SK-N-SH treated with all-trans-retinoic acid at 6 μM for 48 hours (cell line): Measurements from ENCODE around the gene PLA2G4A.

ENCODE experiments used
- ATAC-seq: fragments of 200-7000 bp; cut with Tn5 transposase; 3 replicates; pipeline ENCODE4 v1.9.1; 2020; ENCODE audit warnings: mild to moderate bottlenecking, moderate library complexity
- ARNTL ChIP-seq: fragments of 450-650 bp; formaldehyde crosslinking; IDR thresholded peaks from 2 replicates; pipeline ENCODE4 v1.5.0; 2020; ENCODE audit warnings: low read depth, mild to moderate bottlenecking, moderate library complexity, borderline replicate concordance
- BACH2 ChIP-seq: fragments of 250-450 bp; sonication (Bioruptor Pico); IDR thresholded peaks from 2 replicates; pipeline ENCODE4 v1.9.0; 2021; ENCODE audit warnings: mild to moderate bottlenecking, borderline replicate concordance
- CREB5 ChIP-seq: fragments of 250-450 bp; sonication (Bioruptor Pico); IDR thresholded peaks from 2 replicates; pipeline ENCODE4 v1.5.1; 2020; ENCODE audit warnings: low read depth, mild to moderate bottlenecking, moderate library complexity
- ESRRG ChIP-seq: fragments of 250-450 bp; sonication (Bioruptor Pico); IDR thresholded peaks from 2 replicates; pipeline ENCODE4 v1.6.1; 2021; ENCODE audit warnings: mild to moderate bottlenecking
- GLIS3 ChIP-seq: fragments of 250-450 bp; sonication (Bioruptor Pico); IDR thresholded peaks from 2 replicates; pipeline ENCODE4 v1.5.0; 2020; ENCODE audit warnings: mild to moderate bottlenecking, moderate library complexity
- ISL1 ChIP-seq: fragments of 250-450 bp; sonication (Bioruptor Pico); IDR thresholded peaks from 2 replicates; pipeline ENCODE4 v2.1.2; 2022; ENCODE audit warnings: mild to moderate bottlenecking, moderate library complexity
- OSR1 ChIP-seq: fragments of 250-450 bp; sonication (Bioruptor Pico); IDR thresholded peaks from 2 replicates; pipeline ENCODE4 v1.8.0; 2022; ENCODE audit warnings: moderate library complexity, mild to moderate bottlenecking, inconsistent platforms
- PATZ1 ChIP-seq: fragments of 250-450 bp; sonication (Bioruptor Pico); IDR thresholded peaks from 2 replicates; pipeline ENCODE4 v1.8.0; 2020; ENCODE audit warnings: mild to moderate bottlenecking, moderate library complexity, borderline replicate concordance
- POU6F1 ChIP-seq: fragments of 250-450 bp; sonication (Bioruptor Pico); IDR thresholded peaks from 2 replicates; pipeline ENCODE4 v1.8.0; 2021; ENCODE audit warnings: low read depth, mild to moderate bottlenecking, moderate library complexity, borderline replicate concordance
- PPARA ChIP-seq: fragments of 250-450 bp; sonication (Bioruptor Pico); IDR thresholded peaks from 2 replicates; pipeline ENCODE4 v1.5.0; 2020; ENCODE audit warnings: mild to moderate bottlenecking, borderline replicate concordance
- RARB ChIP-seq: fragments of 250-450 bp; sonication (Bioruptor Pico); IDR thresholded peaks from 2 replicates; pipeline ENCODE4 v1.8.0; 2021; ENCODE audit warnings: mild to moderate bottlenecking, moderate library complexity
- SNAI2 ChIP-seq: fragments of 250-450 bp; sonication (Bioruptor Pico); IDR thresholded peaks from 2 replicates; pipeline ENCODE4 v1.5.0; 2020; ENCODE audit warnings: mild to moderate bottlenecking, moderate library complexity
- TCF4 ChIP-seq: fragments of 250-450 bp; sonication (Bioruptor Pico); IDR thresholded peaks from 2 replicates; pipeline ENCODE4 v1.8.0; 2021; ENCODE audit warnings: mild to moderate bottlenecking, moderate library complexity, borderline replicate concordance
- TOX ChIP-seq: fragments of 250-450 bp; sonication (Bioruptor Pico); IDR thresholded peaks from 2 replicates; pipeline ENCODE4 v1.8.0; 2021; ENCODE audit warnings: mild to moderate bottlenecking, moderate library complexity, borderline replicate concordance
- TSHZ2 ChIP-seq: fragments of 250-450 bp; sonication (Bioruptor Pico); IDR thresholded peaks from 2 replicates; pipeline ENCODE4 v1.5.0; 2020; ENCODE audit warnings: mild to moderate bottlenecking, moderate library complexity
- ZC3H10 ChIP-seq: fragments of 250-450 bp; sonication (Bioruptor Pico); IDR thresholded peaks from 2 replicates; pipeline ENCODE4 v1.5.1; 2021; ENCODE audit warnings: mild to moderate bottlenecking, moderate library complexity
- ZFP3 ChIP-seq: fragments of 250-450 bp; sonication (Bioruptor Pico); IDR thresholded peaks from 2 replicates; pipeline ENCODE4 v1.5.0; 2020; ENCODE audit warnings: mild to moderate bottlenecking, moderate library complexity
- ZFP30 ChIP-seq: fragments of 450-650 bp; formaldehyde crosslinking; IDR thresholded peaks from 2 replicates; pipeline ENCODE4 v1.5.0; 2022; ENCODE audit warnings: mild to moderate bottlenecking, moderate library complexity
- ZNF565 ChIP-seq: fragments of 450-650 bp; formaldehyde crosslinking; conservative IDR thresholded peaks from 2 replicates; pipeline ENCODE4 v1.5.0; 2020; ENCODE audit warnings: low read depth, mild to moderate bottlenecking, moderate library complexity
- ZNF70 ChIP-seq: fragments of 450-650 bp; formaldehyde crosslinking; IDR thresholded peaks from 2 replicates; pipeline ENCODE4 v1.5.0; 2020; ENCODE audit warnings: mild to moderate bottlenecking, moderate library complexity
- ZNF8 ChIP-seq: fragments of 450-650 bp; formaldehyde crosslinking; IDR thresholded peaks from 2 replicates; pipeline ENCODE4 v1.5.0; 2020; ENCODE audit warnings: mild to moderate bottlenecking, moderate library complexity

The PLA2G4A gene

GRCh38 chr1:186804679-186805078 is 24.1 kb upstream of the PLA2G4A start:
- no peak for TF ChIP-seq ISL1 (CRISPR knock-in tag)
- TF ChIP-seq BACH2: no peak
- TF ChIP-seq OSR1 (CRISPR knock-in tag): no peak
- TF ChIP-seq ARNTL (CRISPR knock-in tag): no peak
- no peak for TF ChIP-seq TSHZ2 (CRISPR knock-in tag)
- TF ChIP-seq ZNF8 (CRISPR knock-in tag): no peak
- no peak for TF ChIP-seq ZFP3 (CRISPR knock-in tag)
- no peak for TF ChIP-seq TCF4 (CRISPR knock-in tag)
- no peak for TF ChIP-seq POU6F1 (CRISPR knock-in tag)
- TF ChIP-seq PPARA (CRISPR knock-in tag): no peak
- TF ChIP-seq ZFP30 (CRISPR knock-in tag): no peak
- ATAC-seq: no peak

GRCh38 chr1:186806477-186806876 is 22.3 kb upstream of the PLA2G4A start:
- TF ChIP-seq PPARA (CRISPR knock-in tag) (no peak), SNAI2 (no peak), ISL1 (CRISPR knock-in tag) (no peak), BACH2 (no peak), RARB (no peak), ESRRG (CRISPR knock-in tag) (no peak), PATZ1 (CRISPR knock-in tag) (no peak), OSR1 (CRISPR knock-in tag) (no peak), ZC3H10 (CRISPR knock-in tag) (no peak)
- ATAC-seq: peak; percentile 97

- TF ChIP-seq BACH2 (no peak), TOX (CRISPR knock-in tag) (no peak), OSR1 (CRISPR knock-in tag) (no peak), ISL1 (CRISPR knock-in tag) (no peak), ZNF565 (CRISPR knock-in tag) (no peak), ZNF8 (CRISPR knock-in tag) (no peak), RARB (no peak), ESRRG (CRISPR knock-in tag) (no peak), ARNTL (CRISPR knock-in tag) (no peak), CREB5 (CRISPR knock-in tag) (no peak)
- ATAC-seq: no peak
Observed at GRCh38 chr1:186807163-186807562, 21.6 kb upstream of the PLA2G4A start.

- no peak for ATAC-seq
Observed at GRCh38 chr1:186811892-186812291, 16.9 kb upstream of the PLA2G4A start.

More at GRCh38 chr1:186811892-186812291, 16.9 kb upstream of the PLA2G4A start:
- TF ChIP-seq ZNF565 (CRISPR knock-in tag) (no peak), GLIS3 (CRISPR knock-in tag) (no peak), ZFP30 (CRISPR knock-in tag) (no peak), TOX (CRISPR knock-in tag) (no peak), ZNF70 (CRISPR knock-in tag) (no peak), ZC3H10 (CRISPR knock-in tag) (no peak), OSR1 (CRISPR knock-in tag) (no peak)
